ENCODE data around the gene KLHL9.
"Not testable (repeated sequence)": the region's sequence is repeated elsewhere in the genome, so short reads cannot be mapped to it uniquely, and the experiment has no call there.

The KLHL9 gene

GRCh38 chr9:21371467-21371866, 36.3 kb upstream of the KLHL9 start:
- not testable (repeated sequence) for H3K4me2 ChIP-seq (ENCODE audit: low read length); H3K27me3 ChIP-seq (ENCODE audit: insufficient read depth, low read length); H4K8ac ChIP-seq (ENCODE audit: low read depth, low read length); H3K79me1 ChIP-seq (ENCODE audit: low read length); H4K12ac ChIP-seq (ENCODE audit: low read depth, low read length); H2BK5ac ChIP-seq (ENCODE audit: low read depth, low read length, poor library complexity); H3K9ac ChIP-seq (ENCODE audit: low read length); H3K36me3 ChIP-seq (ENCODE audit: control insufficient read depth in 1 of 2, insufficient read depth in 2 of 2, low read length in 2 of 2); H2BK12ac ChIP-seq (ENCODE audit: low read length); H3K23ac ChIP-seq (ENCODE audit: low read length); H3K14ac ChIP-seq (ENCODE audit: low read length); H3K18ac ChIP-seq (ENCODE audit: low read length); DNase-seq; H3K4ac ChIP-seq (ENCODE audit: low read depth, low read length); H3K4me1 ChIP-seq (ENCODE audit: control insufficient read depth in 1 of 2, insufficient read depth in 2 of 2, low read length in 2 of 2); H2AK5ac ChIP-seq (ENCODE audit: low read length); H3K9me3 ChIP-seq (ENCODE audit: insufficient read depth, low read depth, low read length); H3K4me3 ChIP-seq (ENCODE audit: low read depth, low read length); H2BK120ac ChIP-seq (ENCODE audit: insufficient read depth, low read length, poor library complexity); H4K91ac ChIP-seq (ENCODE audit: low read depth, low read length); H3K79me2 ChIP-seq (ENCODE audit: control insufficient read depth, insufficient read depth, low read length, poor library complexity); H3K27ac ChIP-seq (ENCODE audit: low read depth, low read length); H2AFZ ChIP-seq (ENCODE audit: insufficient read depth, low read length, poor library complexity)
- no CpG with 5 or more reads among the region's 4 CpGs for WGBS (ENCODE audit: extremely low coverage, insufficient coverage, insufficient read length)

- Histone ChIP-seq H3K4me3 (ENCODE audit: low read depth, low read length) (no peak within 1 kb of the TSS), H3K23ac (ENCODE audit: low read length) (no peak within 1 kb of the TSS), H3K79me1 (ENCODE audit: low read length) (no peaks in the 10 kb centered on the region), H2BK12ac (ENCODE audit: low read length) (no peak within 1 kb of the TSS), H2BK5ac (ENCODE audit: low read depth, low read length, poor library complexity) (no peak within 1 kb of the TSS), H2BK120ac (ENCODE audit: insufficient read depth, low read length, poor library complexity) (no peak within 1 kb of the TSS), H3K27me3 (ENCODE audit: insufficient read depth, low read length) (no peaks in the 10 kb centered on the region), H2AFZ (ENCODE audit: insufficient read depth, low read length, poor library complexity) (no peak within 1 kb of the TSS), H4K8ac (ENCODE audit: low read depth, low read length) (no peak within 1 kb of the TSS), H3K4me1 (ENCODE audit: control insufficient read depth in 1 of 2, insufficient read depth in 2 of 2, low read length in 2 of 2) (no peaks in the 10 kb centered on the region), H3K27ac (ENCODE audit: low read depth, low read length) (no peak within 1 kb of the TSS), H3K4me2 (ENCODE audit: low read length) (no peak within 1 kb of the TSS), H3K4ac (ENCODE audit: low read depth, low read length) (no peak within 1 kb of the TSS), H4K91ac (ENCODE audit: low read depth, low read length) (no peak within 1 kb of the TSS), H3K9ac (ENCODE audit: low read length) (no peak within 1 kb of the TSS), H3K14ac (ENCODE audit: low read length) (no peak within 1 kb of the TSS), H3K9me3 (ENCODE audit: insufficient read depth, low read depth, low read length) (no peaks in the 10 kb centered on the region), H3K36me3 (ENCODE audit: control insufficient read depth in 1 of 2, insufficient read depth in 2 of 2, low read length in 2 of 2) (no peaks in the 10 kb centered on the region), H3K79me2 (ENCODE audit: control insufficient read depth, insufficient read depth, low read length, poor library complexity) (no peaks in the 10 kb centered on the region), H2AK5ac (ENCODE audit: low read length) (no peak within 1 kb of the TSS), H4K12ac (ENCODE audit: low read depth, low read length) (no peak within 1 kb of the TSS), H3K18ac (ENCODE audit: low read length) (no peak within 1 kb of the TSS)
- WGBS (ENCODE audit: extremely low coverage, insufficient coverage, insufficient read length), result no CpG with 5 or more reads among the region's 3 CpGs
- no peak for DNase-seq
These were observed 32.8 kb upstream of the KLHL9 start, which contains the start of gene IFNA13 for GRCh38 chr9:21367957-21368356. IFNA13 (minus strand) TSS chr9:21368057; CDS start chr9:21368010, 47 bp downstream.

- not testable (repeated sequence) for H2AFZ ChIP-seq (ENCODE audit: insufficient read depth, low read length, poor library complexity); H3K4ac ChIP-seq (ENCODE audit: low read depth, low read length); H2BK12ac ChIP-seq (ENCODE audit: low read length); H3K4me1 ChIP-seq (ENCODE audit: control insufficient read depth in 1 of 2, insufficient read depth in 2 of 2, low read length in 2 of 2); DNase-seq; H3K14ac ChIP-seq (ENCODE audit: low read length); H3K36me3 ChIP-seq (ENCODE audit: control insufficient read depth in 1 of 2, insufficient read depth in 2 of 2, low read length in 2 of 2); H3K79me2 ChIP-seq (ENCODE audit: control insufficient read depth, insufficient read depth, low read length, poor library complexity); H4K91ac ChIP-seq (ENCODE audit: low read depth, low read length); H2BK120ac ChIP-seq (ENCODE audit: insufficient read depth, low read length, poor library complexity); H3K18ac ChIP-seq (ENCODE audit: low read length); H3K27ac ChIP-seq (ENCODE audit: low read depth, low read length); H4K12ac ChIP-seq (ENCODE audit: low read depth, low read length); H3K4me2 ChIP-seq (ENCODE audit: low read length); H3K23ac ChIP-seq (ENCODE audit: low read length); H3K27me3 ChIP-seq (ENCODE audit: insufficient read depth, low read length); H3K9ac ChIP-seq (ENCODE audit: low read length); H3K9me3 ChIP-seq (ENCODE audit: insufficient read depth, low read depth, low read length); H2AK5ac ChIP-seq (ENCODE audit: low read length); H3K79me1 ChIP-seq (ENCODE audit: low read length); H3K4me3 ChIP-seq (ENCODE audit: low read depth, low read length); H2BK5ac ChIP-seq (ENCODE audit: low read depth, low read length, poor library complexity); H4K8ac ChIP-seq (ENCODE audit: low read depth, low read length)
- WGBS (ENCODE audit: extremely low coverage, insufficient coverage, insufficient read length), result no CpG with 5 or more reads among the region's 2 CpGs
These were observed 32.0 kb upstream of the KLHL9 start for GRCh38 chr9:21367169-21367568.

DNA sequence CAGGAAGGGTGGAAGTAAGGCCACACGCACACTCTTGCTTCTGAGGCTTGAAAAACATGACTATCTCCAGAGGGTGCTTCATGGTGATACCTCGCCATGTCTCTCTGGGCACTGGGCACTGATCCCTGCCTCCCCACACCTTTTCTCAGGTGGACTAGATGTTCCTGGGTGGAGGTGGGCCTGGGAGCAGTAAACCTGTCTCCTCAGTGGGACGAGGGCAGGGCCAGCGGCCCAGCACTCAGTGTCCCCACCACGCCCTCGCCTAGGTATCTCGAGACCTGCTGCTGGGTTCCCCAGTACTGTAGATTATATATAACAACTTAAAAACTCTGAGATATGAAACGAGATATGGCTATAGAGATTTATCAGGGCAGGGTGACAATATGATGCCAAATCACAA, 27.1 kb upstream of the KLHL9 start:
- Histone ChIP-seq H3K4ac (ENCODE audit: low read depth, low read length) (no peak overlapping the region), H2AFZ (ENCODE audit: insufficient read depth, low read length, poor library complexity) (no peak overlapping the region), H4K91ac (ENCODE audit: low read depth, low read length) (no peak overlapping the region), H3K27ac (ENCODE audit: low read depth, low read length) (no peak overlapping the region), H3K14ac (ENCODE audit: low read length) (no peak overlapping the region), H3K23ac (ENCODE audit: low read length) (no peak overlapping the region), H3K79me1 (ENCODE audit: low read length) (peaks cover 6% of the 10 kb centered on the region), H3K4me3 (ENCODE audit: low read depth, low read length) (no peak overlapping the region), H3K79me2 (ENCODE audit: control insufficient read depth, insufficient read depth, low read length, poor library complexity) (no peaks in the 10 kb centered on the region), H3K18ac (ENCODE audit: low read length) (no peak overlapping the region), H3K27me3 (ENCODE audit: insufficient read depth, low read length) (no peaks in the 10 kb centered on the region), H2BK120ac (ENCODE audit: insufficient read depth, low read length, poor library complexity) (no peak overlapping the region), H2BK5ac (ENCODE audit: low read depth, low read length, poor library complexity) (no peak overlapping the region), H3K4me1 (ENCODE audit: control insufficient read depth in 1 of 2, insufficient read depth in 2 of 2, low read length in 2 of 2) (peaks cover 3% of the 10 kb centered on the region in 2 experiments), H4K12ac (ENCODE audit: low read depth, low read length) (no peak overlapping the region), H3K9ac (ENCODE audit: low read length) (no peak overlapping the region), H2AK5ac (ENCODE audit: low read length) (no peak overlapping the region), H2BK12ac (ENCODE audit: low read length) (no peak overlapping the region), H3K36me3 (ENCODE audit: control insufficient read depth in 1 of 2, insufficient read depth in 2 of 2, low read length in 2 of 2) (no peaks in the 10 kb centered on the region), H4K8ac (ENCODE audit: low read depth, low read length) (no peak overlapping the region), H3K9me3 (ENCODE audit: insufficient read depth, low read depth, low read length) (no peaks in the 10 kb centered on the region), H3K4me2 (ENCODE audit: low read length) (no peak overlapping the region)
- WGBS (ENCODE audit: extremely low coverage, insufficient coverage, insufficient read length), result no CpG with 5 or more reads among the region's 8 CpGs
- DNase-seq, result no peak
